Lower lobe of right lung (tissue), 2 donors: ENCODE results near the gene CHMP3. TPM values are rescaled to one million over a fixed set of nuclear protein-coding genes. Genes with fewer than 3 reads are reported as not detected.
"Not testable (repeated sequence)": the region's sequence is repeated elsewhere in the genome, so short reads cannot be mapped to it uniquely, and the experiment has no call there.

Experiments used
- ATAC-seq, 2 donors: fragments of 200-7000 bp; cut with Tn5 transposase; one replicate each; pipeline ENCODE4 v1.9.1; 2020 to 2022; ENCODE audit warnings: mild to moderate bottlenecking in 2 of 2, moderate library complexity in 2 of 2
- DNase-seq: peaks from one replicate; pipeline ENCODE4 v3.0.0-alpha.2; 2020
- H3K27ac ChIP-seq: fragments of 200-600 bp; one replicate; pipeline ENCODE4 v1.8.0; 2022
- H3K27me3 ChIP-seq: fragments of 200-600 bp; one replicate; pipeline ENCODE4 v1.8.0; 2022; ENCODE audit warnings: low read depth
- H3K36me3 ChIP-seq: fragments of 200-600 bp; one replicate; pipeline ENCODE4 v1.8.0; 2022; ENCODE audit warnings: mild to moderate bottlenecking
- H3K4me1 ChIP-seq: fragments of 200-600 bp; one replicate; pipeline ENCODE4 v1.8.0; 2022
- H3K4me3 ChIP-seq: fragments of 200-600 bp; one replicate; pipeline ENCODE4 v1.8.0; 2022; ENCODE audit warnings: mild to moderate bottlenecking
- H3K9me3 ChIP-seq: fragments of 200-600 bp; one replicate; pipeline ENCODE4 v1.8.0; 2022
- intact Hi-C: fragments of 100-400 bp; cut with DNase I; formaldehyde crosslinking; loops from one replicate; pipeline ENCODE4 v1.11.0; 2022
- total RNA-seq: library from RNA; stranded (reverse); fragmentation: NEBNext Ultra II Directional; extraction: Animal tissue kit (Norgen Biotek cat#: 25700); gene quantifications from one replicate; pipeline ENCODE4 v1.2.1, GENCODE V29; 2021
- TF ChIP-seq, protein P1 (sequence below): fragments of 200-600 bp; IDR thresholded peaks from one replicate; pipeline ENCODE4 v1.8.0; 2022; ENCODE audit warnings: antibody characterized with exemption, mild to moderate bottlenecking
- donor health status: DM: no; HTN: yes; CAD: no; lungs with severe emphysema.

CHMP3 gene
- total RNA-seq, 1 donor from 2014 or later: 140 TPM

DNA sequence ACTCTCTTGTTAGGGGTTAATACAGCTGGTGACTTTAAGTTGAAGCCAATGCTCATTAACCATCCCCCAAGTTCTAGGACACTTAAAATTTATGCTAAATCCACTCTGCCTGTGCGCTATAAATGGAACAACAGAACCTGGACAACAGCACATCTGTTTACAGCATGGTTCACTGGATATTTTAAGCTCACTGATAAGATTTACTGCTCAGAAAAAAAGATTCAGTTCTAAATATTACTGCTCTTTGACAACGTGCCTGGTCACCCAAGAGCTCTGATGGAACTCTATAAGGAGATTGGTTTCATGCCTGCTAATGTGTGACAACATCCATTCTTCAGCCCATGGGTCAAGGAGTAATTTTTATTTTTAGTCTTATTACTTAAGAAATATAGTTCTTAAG lies 32.9 kb upstream of the CHMP3 start:
- Histone ChIP-seq H3K36me3 (no peaks in the 10 kb centered on the region), H3K4me1 (no peaks in the 10 kb centered on the region), H3K27ac (no peak overlapping the region), H3K4me3 (no peak overlapping the region), H3K27me3 (no peaks in the 10 kb centered on the region), H3K9me3 (no peaks in the 10 kb centered on the region)
- DNase-seq: no peak
- TF ChIP-seq, protein P1, sequence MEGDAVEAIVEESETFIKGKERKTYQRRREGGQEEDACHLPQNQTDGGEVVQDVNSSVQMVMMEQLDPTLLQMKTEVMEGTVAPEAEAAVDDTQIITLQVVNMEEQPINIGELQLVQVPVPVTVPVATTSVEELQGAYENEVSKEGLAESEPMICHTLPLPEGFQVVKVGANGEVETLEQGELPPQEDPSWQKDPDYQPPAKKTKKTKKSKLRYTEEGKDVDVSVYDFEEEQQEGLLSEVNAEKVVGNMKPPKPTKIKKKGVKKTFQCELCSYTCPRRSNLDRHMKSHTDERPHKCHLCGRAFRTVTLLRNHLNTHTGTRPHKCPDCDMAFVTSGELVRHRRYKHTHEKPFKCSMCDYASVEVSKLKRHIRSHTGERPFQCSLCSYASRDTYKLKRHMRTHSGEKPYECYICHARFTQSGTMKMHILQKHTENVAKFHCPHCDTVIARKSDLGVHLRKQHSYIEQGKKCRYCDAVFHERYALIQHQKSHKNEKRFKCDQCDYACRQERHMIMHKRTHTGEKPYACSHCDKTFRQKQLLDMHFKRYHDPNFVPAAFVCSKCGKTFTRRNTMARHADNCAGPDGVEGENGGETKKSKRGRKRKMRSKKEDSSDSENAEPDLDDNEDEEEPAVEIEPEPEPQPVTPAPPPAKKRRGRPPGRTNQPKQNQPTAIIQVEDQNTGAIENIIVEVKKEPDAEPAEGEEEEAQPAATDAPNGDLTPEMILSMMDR: no peak
- no peak for ATAC-seq
- intact Hi-C loops: no loop called here

- TF ChIP-seq, protein P1: no peak
- Histone ChIP-seq H3K27ac (no peak overlapping the region), H3K4me3 (no peak overlapping the region), H3K9me3 (no peaks in the 10 kb centered on the region), H3K27me3 (no peaks in the 10 kb centered on the region), H3K4me1 (no peaks in the 10 kb centered on the region), H3K36me3 (no peaks in the 10 kb centered on the region)
- no peak for ATAC-seq
- no peak for DNase-seq
- intact Hi-C loops: no loop called here
Measured at GRCh38 chr2:86593266-86593665, 30.0 kb upstream of the CHMP3 start.

GRCh38 chr2:86592547-86593230 lies 29.4 kb upstream of the CHMP3 start:
- Histone ChIP-seq H3K36me3 (no peaks in the 10 kb centered on the region), H3K4me3 (no peak overlapping the region), H3K27me3 (no peaks in the 10 kb centered on the region), H3K4me1 (no peaks in the 10 kb centered on the region), H3K27ac (no peak overlapping the region), H3K9me3 (no peaks in the 10 kb centered on the region)
- ATAC-seq (no peak), DNase-seq (no peak)
- intact Hi-C loops: no loop called here
- TF ChIP-seq, protein P1: no peak

- DNase-seq, H3K27ac ChIP-seq, intact Hi-C loops, H3K36me3 ChIP-seq, ATAC-seq, H3K4me3 ChIP-seq, H3K27me3 ChIP-seq, H3K4me1 ChIP-seq, H3K9me3 ChIP-seq: not testable (repeated sequence)
Measured at GRCh38 chr2:86589701-86590100, 26.5 kb upstream of the CHMP3 start.

GRCh38 chr2:86584151-86584913 lies 21.1 kb upstream of the CHMP3 start:
- H3K27me3 ChIP-seq: no peaks in the 10 kb centered on the region
- H3K4me1 ChIP-seq: peaks cover 6% of the 10 kb centered on the region
- DNase-seq: no peak
- no peaks in the 10 kb centered on the region for H3K36me3 ChIP-seq
- H3K9me3 ChIP-seq: no peaks in the 10 kb centered on the region
- intact Hi-C loops: no loop called here
- H3K27ac ChIP-seq: no peak overlapping the region
- TF ChIP-seq, protein P1: no peak
- ATAC-seq: peak; percentile 41 to 47
- H3K4me3 ChIP-seq: no peak overlapping the region

- Histone ChIP-seq H3K4me1 (peaks cover 6% of the 10 kb centered on the region), H3K27me3 (no peaks in the 10 kb centered on the region), H3K27ac (no peak overlapping the region), H3K36me3 (no peaks in the 10 kb centered on the region), H3K4me3 (no peak overlapping the region), H3K9me3 (no peaks in the 10 kb centered on the region)
- ATAC-seq (no peak), DNase-seq (no peak)
- intact Hi-C loops: no loop called here
- TF ChIP-seq, protein P1: no peak
Measured at GRCh38 chr2:86580560-86580959, 17.3 kb upstream of the CHMP3 start.
